Activated CD8-positive, alpha-beta memory T cell treated with anti-CD3 and anti-CD28 coated beads, Interleukin-2, amount 10 ng/mL, durations not matched to agents 7 days and 5 days (primary cell): Measurements from ENCODE around the gene EEF1B2. TPM values are rescaled to one million over a fixed set of nuclear protein-coding genes. Genes with fewer than 3 reads are reported as not detected.
"Not testable (repeated sequence)": the region's sequence is repeated elsewhere in the genome, so short reads cannot be mapped to it uniquely, and the experiment has no call there.

Experiments used
- ATAC-seq: fragments of 150-1000 bp; cut with Tn5 transposase; one replicate; pipeline ENCODE4 v1.10.0; 2021; ENCODE audit warnings: moderate library complexity
- CTCF ChIA-PET: fragments of 350-600 bp; sonication (Branson Sonifier 250); formaldehyde crosslinking; loops from one replicate; lab custom pipeline; 2021; ENCODE audit warnings: antibody characterized with exemption; lab: Charles Lee
- DNase-seq: peaks from one replicate; pipeline ENCODE4 v3.0.0-alpha.2; 2020
- H3K27ac Mint-ChIP-seq: one replicate; pipeline ENCODE4 v1.8.0; 2021; ENCODE audit warnings: mild to moderate bottlenecking, mixed read lengths
- H3K27me3 Mint-ChIP-seq: one replicate; pipeline ENCODE4 v1.8.0; 2021; ENCODE audit warnings: mixed read lengths
- H3K36me3 Mint-ChIP-seq: one replicate; pipeline ENCODE4 v1.8.0; 2021; ENCODE audit warnings: mild to moderate bottlenecking, mixed read lengths
- H3K4me1 Mint-ChIP-seq: one replicate; pipeline ENCODE4 v1.8.0; 2021; ENCODE audit warnings: mixed read lengths
- H3K4me3 Mint-ChIP-seq: one replicate; pipeline ENCODE4 v1.8.0; 2021; ENCODE audit warnings: mild to moderate bottlenecking, moderate library complexity, mixed read lengths
- H3K9me3 Mint-ChIP-seq: one replicate; pipeline ENCODE4 v1.8.0; 2022; ENCODE audit warnings: low read depth, mixed read lengths
- total RNA-seq, 2 experiments: library from RNA; stranded (reverse); gene quantifications; one replicate each; pipeline ENCODE4 v1.2.3, GENCODE V29; 2021

EEF1B2 gene
- total RNA-seq, 2 experiments from 2014 or later = 417 to 565 TPM

GRCh38 chr2:206150631-206151030 is 9.1 kb upstream of the EEF1B2 start:
- Mint-ChIP-seq H3K36me3 (peaks cover 35% of the 10 kb centered on the region), H3K27ac (no peak overlapping the region), H3K27me3 (no peaks in the 10 kb centered on the region), H3K9me3 (no peaks in the 10 kb centered on the region), H3K4me1 (peaks cover 7% of the 10 kb centered on the region), H3K4me3 (no peak overlapping the region)
- ATAC-seq (no peak), DNase-seq (no peak)
- CTCF ChIA-PET = no interaction called here

- no peaks in the 10 kb centered on the region for H3K9me3 Mint-ChIP-seq
- peaks cover 28% of the 10 kb centered on the region for H3K36me3 Mint-ChIP-seq
- ATAC-seq (no peak), DNase-seq (no peak)
- CTCF ChIA-PET = interaction anchor here (1.4 kb wide), 1 partner anchor 10 kb away, joined by 3 read pairs; no protein-coding TSS in a partner anchor
- no peaks in the 10 kb centered on the region for H3K27me3 Mint-ChIP-seq
- no peak overlapping the region for H3K27ac Mint-ChIP-seq
- H3K4me3 Mint-ChIP-seq = no peak overlapping the region
- peaks cover 25% of the 10 kb centered on the region for H3K4me1 Mint-ChIP-seq
Measured at GRCh38 chr2:206154197-206154596, 5.5 kb upstream of the EEF1B2 start.

- H3K27ac Mint-ChIP-seq, ATAC-seq, H3K27me3 Mint-ChIP-seq, CTCF ChIA-PET, H3K9me3 Mint-ChIP-seq, DNase-seq: not testable (repeated sequence)
- H3K36me3 Mint-ChIP-seq = peaks cover 30% of the 10 kb centered on the region
- H3K4me3 Mint-ChIP-seq = peak overlapping the region; percentile 96
- H3K4me1 Mint-ChIP-seq = peaks cover 38% of the 10 kb centered on the region
Measured at GRCh38 chr2:206157014-206157413, 2.7 kb upstream of the EEF1B2 start.

- ATAC-seq (peak; percentile 24), DNase-seq (no peak)
- H3K4me1 Mint-ChIP-seq = peaks cover 54% of the 10 kb centered on the region
- CTCF ChIA-PET = interaction anchor here (0.9 to 1.4 kb wide), 3 partner anchors 13 to 76 kb away, joined by 3 to 4 read pairs (median 3); no protein-coding TSS in a partner anchor
- H3K9me3 Mint-ChIP-seq = no peaks in the 10 kb centered on the region
- H3K4me3 Mint-ChIP-seq = peak overlapping the region; percentile 96
- peaks cover 46% of the 10 kb centered on the region for H3K36me3 Mint-ChIP-seq
- no peaks in the 10 kb centered on the region for H3K27me3 Mint-ChIP-seq
- H3K27ac Mint-ChIP-seq = peak overlapping the region; percentile 97
Measured at GRCh38 chr2:206158563-206159345, 941 bp upstream of the EEF1B2 start.

- H3K36me3 Mint-ChIP-seq = peaks cover 47% of the 10 kb centered on the region
- H3K4me1 Mint-ChIP-seq = peaks cover 49% of the 10 kb centered on the region
- peak overlapping the region; percentile 97 for H3K27ac Mint-ChIP-seq
- CTCF ChIA-PET = interaction anchor here (0.7 to 1.4 kb wide), 4 partner anchors 15 to 149 kb away, joined by 3 to 4 read pairs (median 3); no protein-coding TSS in a partner anchor
- H3K4me3 Mint-ChIP-seq = peak overlapping the region; percentile 96
- no peaks in the 10 kb centered on the region for H3K9me3 Mint-ChIP-seq
- H3K27me3 Mint-ChIP-seq = no peaks in the 10 kb centered on the region
- peak; percentile 42 for DNase-seq
- peak; percentile 61 for ATAC-seq
Measured at GRCh38 chr2:206160125-206160806, 571 bp downstream of the EEF1B2 start.

- no peaks in the 10 kb centered on the region for H3K9me3 Mint-ChIP-seq
- CTCF ChIA-PET = interaction anchor here (1.2 kb wide), 1 partner anchor 150 kb away, joined by 3 read pairs; no protein-coding TSS in a partner anchor
- H3K4me3 Mint-ChIP-seq = peak overlapping the region; percentile 96
- DNase-seq (no peak), ATAC-seq (no peak)
- H3K27ac Mint-ChIP-seq = peak overlapping the region; percentile 97
- peaks cover 49% of the 10 kb centered on the region for H3K36me3 Mint-ChIP-seq
- H3K27me3 Mint-ChIP-seq = no peaks in the 10 kb centered on the region
- H3K4me1 Mint-ChIP-seq = peaks cover 49% of the 10 kb centered on the region
Measured at GRCh38 chr2:206160807-206161179, 1.1 kb downstream of the EEF1B2 start.

GRCh38 chr2:206162401-206162800 is 2.7 kb downstream of the EEF1B2 start:
- H3K36me3 Mint-ChIP-seq = peaks cover 48% of the 10 kb centered on the region
- CTCF ChIA-PET, H3K27me3 Mint-ChIP-seq, DNase-seq, ATAC-seq, H3K9me3 Mint-ChIP-seq: not testable (repeated sequence)
- H3K27ac Mint-ChIP-seq = peak overlapping the region; percentile 43
- peaks cover 41% of the 10 kb centered on the region for H3K4me1 Mint-ChIP-seq
- H3K4me3 Mint-ChIP-seq = peak overlapping the region; percentile 96

GRCh38 chr2:206163251-206163880 is 3.7 kb downstream of the EEF1B2 start:
- H3K4me3 Mint-ChIP-seq = no peak overlapping the region
- ATAC-seq (no peak), DNase-seq (no peak)
- peaks cover 32% of the 10 kb centered on the region for H3K4me1 Mint-ChIP-seq
- CTCF ChIA-PET = interaction anchor here (0.6 to 2.0 kb wide), 5 partner anchors 10 to 165 kb away, joined by 3 to 4 read pairs (median 3); no protein-coding TSS in a partner anchor
- H3K27me3 Mint-ChIP-seq = no peaks in the 10 kb centered on the region
- H3K9me3 Mint-ChIP-seq = no peaks in the 10 kb centered on the region
- peaks cover 51% of the 10 kb centered on the region for H3K36me3 Mint-ChIP-seq
- peak overlapping the region; percentile 54 for H3K27ac Mint-ChIP-seq

- Mint-ChIP-seq H3K4me3 (no peak overlapping the region), H3K4me1 (peaks cover 31% of the 10 kb centered on the region), H3K9me3 (no peaks in the 10 kb centered on the region), H3K27me3 (no peaks in the 10 kb centered on the region), H3K27ac (no peak overlapping the region), H3K36me3 (peaks cover 51% of the 10 kb centered on the region)
- peak; percentile 43 for DNase-seq
- no peak for ATAC-seq
- CTCF ChIA-PET = interaction anchor here (1.0 to 2.0 kb wide), 5 partner anchors 11 to 78 kb away, joined by 3 to 4 read pairs (median 3); partner anchors contain the start of gene INO80D
Measured at GRCh38 chr2:206164261-206164862, 4.7 kb downstream of the EEF1B2 start.

- H3K27me3 Mint-ChIP-seq, DNase-seq, ATAC-seq, H3K9me3 Mint-ChIP-seq, H3K4me3 Mint-ChIP-seq, H3K27ac Mint-ChIP-seq, H3K4me1 Mint-ChIP-seq, CTCF ChIA-PET: not testable (repeated sequence)
- H3K36me3 Mint-ChIP-seq = peaks cover 29% of the 10 kb centered on the region
Measured at GRCh38 chr2:206168230-206168629, 8.5 kb downstream of the EEF1B2 start.

- H3K27ac Mint-ChIP-seq, H3K27me3 Mint-ChIP-seq, DNase-seq, H3K4me1 Mint-ChIP-seq, CTCF ChIA-PET, H3K4me3 Mint-ChIP-seq, H3K9me3 Mint-ChIP-seq, ATAC-seq: not testable (repeated sequence)
- peaks cover 17% of the 10 kb centered on the region for H3K36me3 Mint-ChIP-seq
Measured at GRCh38 chr2:206171624-206172397, 12.1 kb downstream of the EEF1B2 start.

- Mint-ChIP-seq H3K27me3 (no peaks in the 10 kb centered on the region), H3K4me1 (no peaks in the 10 kb centered on the region), H3K27ac (no peak overlapping the region), H3K9me3 (no peaks in the 10 kb centered on the region), H3K4me3 (no peak overlapping the region), H3K36me3 (peaks cover 10% of the 10 kb centered on the region)
- DNase-seq (no peak), ATAC-seq (no peak)
- CTCF ChIA-PET = no interaction called here
Measured at GRCh38 chr2:206173147-206173546, 13.5 kb downstream of the EEF1B2 start.
